MM.1S (cell line): ENCODE measurements around the gene KRAS.

ENCODE experiments used
- CTCF ChIP-seq: fragments of 300-600 bp; sonication (generic); IDR thresholded peaks from 2 replicates; pipeline ENCODE4 v1.5.1; 2016; ENCODE audit warnings: antibody characterized with exemption, low read length, mixed read lengths
- EZH2 ChIP-seq: fragments of 300-600 bp; sonication (generic); optimal IDR thresholded peaks from 2 replicates; pipeline ENCODE3; 2017; ENCODE audit warnings: low read depth, mild to moderate bottlenecking, antibody characterized with exemption, low read length, mixed read lengths
- EZH2phosphoT487 ChIP-seq: fragments of 300-600 bp; sonication (generic); IDR thresholded peaks from 2 replicates; pipeline ENCODE4 v1.6.1; 2018; ENCODE audit warnings: antibody characterized with exemption, low read length

DNA sequence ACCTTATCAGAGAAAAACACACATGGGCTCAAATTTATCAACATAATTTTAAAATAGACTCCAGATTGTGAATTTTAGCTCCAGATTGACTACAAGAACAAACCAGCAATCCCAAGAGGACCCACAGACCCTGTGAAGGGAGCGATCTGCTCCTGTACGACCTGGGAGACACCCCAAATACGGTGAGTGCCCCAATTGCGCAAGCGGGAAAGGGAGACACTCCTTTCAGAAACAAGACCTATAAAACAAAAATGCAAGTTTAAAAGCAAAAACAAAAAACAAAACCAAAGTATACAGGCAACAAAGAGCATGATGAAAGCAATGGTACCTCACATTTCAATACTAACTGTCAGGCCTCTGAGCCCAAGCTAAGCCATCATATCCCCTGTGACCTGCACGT is 87.9 kb downstream of the KRAS start:
- no peak for TF ChIP-seq CTCF
- TF ChIP-seq EZH2, result no peak
- TF ChIP-seq EZH2phosphoT487, result no peak
